Activated T-helper 1 cell treated with Interleukin-2 at 50 U/mL for 16 hours (primary cell): ENCODE measurements around the gene WBP1L.
"Not testable (repeated sequence)": the region's sequence is repeated elsewhere in the genome, so short reads cannot be mapped to it uniquely, and the experiment has no call there.

ENCODE experiments used
- DNase-seq: peaks from one replicate; pipeline ENCODE4 v3.0.0-alpha.2; 2020; ENCODE audit warnings: low read depth

WBP1L gene

DNA sequence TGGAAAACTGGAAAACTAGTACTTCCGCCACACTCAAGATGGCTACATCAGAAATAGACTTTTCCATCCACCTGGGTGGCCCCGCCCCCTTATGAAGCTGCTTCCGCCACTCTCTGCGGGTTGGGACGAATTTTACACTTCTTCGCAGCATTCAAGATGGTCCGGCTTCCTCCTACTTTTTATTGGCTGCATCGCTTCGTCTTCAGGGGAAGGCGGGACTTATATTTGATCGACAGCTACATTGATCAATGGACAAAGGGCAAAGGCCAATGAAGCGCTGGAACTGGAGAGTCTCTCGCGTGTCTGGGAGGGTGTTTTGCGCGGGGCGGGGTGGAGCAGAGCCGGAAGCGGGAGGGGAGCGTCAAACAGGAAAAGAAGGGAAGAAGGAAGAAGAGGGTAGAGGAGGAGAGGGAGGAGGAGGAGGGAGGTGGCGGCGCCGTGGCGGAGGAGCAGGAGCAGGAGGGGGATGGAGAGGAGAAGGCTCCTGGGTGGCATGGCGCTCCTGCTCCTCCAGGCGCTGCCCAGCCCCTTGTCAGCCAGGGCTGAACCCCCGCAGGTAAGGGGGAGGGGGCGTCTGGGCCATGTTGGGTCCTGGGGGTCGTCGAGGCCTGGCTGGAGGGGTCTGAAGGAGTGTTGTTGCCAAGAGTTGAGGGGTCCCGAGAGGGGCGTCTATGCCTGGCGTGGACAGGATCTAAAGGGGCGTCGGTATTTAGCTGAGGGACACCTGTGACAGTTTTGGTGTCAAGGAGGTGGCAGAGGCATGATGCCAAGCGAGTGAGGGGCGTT lies at the start of gene WBP1L:
Gene WBP1L, plus strand, starts transcription at position 361 of the 786 bp plus-strand sequence. Its CDS starts 106 bp downstream, at position 467.
- peak; percentile 89 for DNase-seq

DNA sequence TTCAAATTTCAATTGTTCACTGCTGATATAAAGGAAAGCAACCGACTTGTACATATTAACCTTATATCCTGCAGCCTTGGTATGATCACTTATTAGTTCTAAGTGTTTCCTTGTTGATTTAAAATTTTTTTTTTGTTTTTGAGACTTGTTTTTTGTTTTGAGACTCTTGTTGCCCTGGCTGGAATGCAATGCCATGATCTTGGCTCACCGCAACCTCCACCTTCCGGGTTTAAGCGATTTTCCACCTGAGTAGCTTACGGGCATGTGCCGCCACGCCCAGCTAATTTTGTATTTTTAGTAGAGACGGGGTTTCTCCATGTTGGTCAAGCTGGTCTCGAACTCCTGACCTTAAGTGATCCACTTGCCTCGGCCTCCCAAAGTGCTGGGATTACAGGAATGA lies 48.3 kb upstream of the WBP1L start:
- not testable (repeated sequence) for DNase-seq

DNA sequence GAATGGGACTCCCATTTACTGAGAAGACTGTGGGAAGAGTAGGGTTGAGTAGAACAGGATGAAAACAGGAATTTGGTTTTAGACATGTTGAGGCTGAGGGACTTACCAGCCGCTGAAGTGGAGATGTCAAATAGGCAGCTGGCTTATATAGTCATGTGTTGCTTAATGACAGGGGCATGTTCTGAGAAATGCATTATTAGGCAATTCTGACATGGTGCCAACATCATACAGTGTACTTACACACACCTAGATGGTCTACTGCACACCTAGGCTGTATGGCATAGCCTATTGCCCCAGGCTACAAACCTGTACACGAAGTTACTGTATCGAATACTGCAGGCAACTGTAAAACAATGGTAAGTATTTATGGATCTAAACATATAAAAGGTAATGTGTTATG lies 47.0 kb upstream of the WBP1L start:
- DNase-seq, result no peak

- no peak for DNase-seq
These were observed 44.9 kb upstream of the WBP1L start for GRCh38 chr10:102698894-102699293.

GRCh38 chr10:102701272-102701671 lies 42.5 kb upstream of the WBP1L start:
- DNase-seq, result no peak

- no peak for DNase-seq
These were observed 42.0 kb upstream of the WBP1L start for GRCh38 chr10:102701796-102702195.

- no peak for DNase-seq
These were observed 41.0 kb upstream of the WBP1L start for GRCh38 chr10:102702742-102703141.

DNA sequence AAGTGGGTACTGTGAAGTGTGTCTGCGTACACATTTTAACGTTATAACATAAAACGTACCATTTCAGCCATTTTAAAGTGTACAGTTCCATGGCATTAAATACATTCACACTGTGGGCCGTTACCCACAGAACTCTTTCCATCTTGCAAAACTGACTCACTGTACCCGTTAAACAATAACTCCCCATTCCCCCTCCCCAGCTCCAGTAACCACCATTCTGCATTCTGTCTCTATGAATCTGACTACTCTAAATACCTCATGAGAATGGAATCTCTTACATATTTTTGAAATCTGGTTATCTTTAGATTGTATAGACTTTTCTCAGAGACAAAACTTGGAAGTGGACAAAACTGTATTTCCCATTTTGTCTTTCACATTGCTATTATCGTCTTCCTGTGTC lies 38.8 kb upstream of the WBP1L start:
- no peak for DNase-seq

- DNase-seq, result no peak
These were observed 38.2 kb upstream of the WBP1L start for GRCh38 chr10:102705531-102705930.

- no peak for DNase-seq
These were observed 33.1 kb upstream of the WBP1L start for GRCh38 chr10:102710609-102711008.

DNA sequence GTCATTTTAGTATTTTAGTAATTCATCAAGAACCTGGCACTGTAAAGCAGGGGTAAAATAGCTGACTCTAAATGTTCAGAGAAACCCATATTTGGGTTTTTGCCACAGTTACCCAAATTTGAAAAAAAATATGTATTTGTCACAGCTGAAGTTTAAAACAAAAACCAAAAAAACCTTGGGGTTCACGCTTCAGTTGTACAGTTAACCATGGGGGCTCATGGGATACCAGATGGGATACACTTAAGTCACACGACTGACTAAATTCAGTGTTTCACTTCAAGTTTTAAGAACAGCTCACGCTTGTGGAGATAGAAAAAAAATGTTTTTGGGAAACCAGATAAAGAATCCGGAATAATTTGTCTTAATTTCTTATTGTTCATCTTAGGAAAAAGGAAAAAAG lies 31.7 kb upstream of the WBP1L start:
- DNase-seq, result no peak

DNA sequence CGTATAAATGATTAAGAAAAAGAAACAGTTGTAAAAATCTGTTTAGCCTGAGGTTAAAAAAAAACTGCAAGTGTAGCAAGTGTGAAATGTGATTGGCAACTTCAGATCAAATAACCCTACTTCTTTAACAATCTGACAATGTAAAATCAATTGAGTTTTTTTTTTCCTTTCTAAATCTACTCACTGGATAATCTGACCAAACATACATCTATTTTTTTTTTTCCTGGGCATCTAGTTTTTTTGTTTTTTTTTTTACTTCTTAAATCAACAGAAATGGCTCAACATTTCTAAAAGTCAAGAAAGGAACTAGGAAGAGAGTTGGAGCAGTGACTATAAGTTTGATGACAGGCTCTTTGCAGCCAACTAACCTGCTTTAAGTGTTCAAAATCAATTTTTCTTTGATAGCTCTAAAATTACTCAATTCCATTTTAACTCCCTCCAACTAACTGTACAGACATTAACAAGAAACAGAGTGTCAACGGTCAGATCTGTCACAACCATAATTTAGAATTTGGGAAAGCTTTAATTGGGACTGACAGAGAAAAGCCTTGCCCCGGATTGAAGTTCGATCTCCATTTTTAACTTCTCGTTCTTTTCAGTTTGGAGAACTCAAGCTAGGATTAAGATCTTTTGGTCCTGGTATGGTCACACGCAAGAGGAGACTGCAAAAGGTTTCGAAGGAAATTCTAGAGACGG lies 30.8 kb upstream of the WBP1L start:
- no peak for DNase-seq

DNA sequence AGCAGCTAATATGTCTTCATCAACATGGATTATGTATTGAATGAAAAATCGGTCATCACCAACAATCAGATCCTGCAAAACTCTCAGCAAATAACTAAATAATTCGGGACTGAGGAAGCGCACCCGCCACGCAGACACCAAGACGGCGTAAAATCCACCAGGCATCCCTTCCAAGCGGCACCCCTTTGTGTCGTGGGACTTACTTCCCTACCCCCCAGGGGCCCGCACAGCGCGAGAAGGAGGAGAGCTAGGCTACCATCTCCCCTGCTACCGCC lies 30.3 kb upstream of the WBP1L start:
- DNase-seq, result no peak

DNA sequence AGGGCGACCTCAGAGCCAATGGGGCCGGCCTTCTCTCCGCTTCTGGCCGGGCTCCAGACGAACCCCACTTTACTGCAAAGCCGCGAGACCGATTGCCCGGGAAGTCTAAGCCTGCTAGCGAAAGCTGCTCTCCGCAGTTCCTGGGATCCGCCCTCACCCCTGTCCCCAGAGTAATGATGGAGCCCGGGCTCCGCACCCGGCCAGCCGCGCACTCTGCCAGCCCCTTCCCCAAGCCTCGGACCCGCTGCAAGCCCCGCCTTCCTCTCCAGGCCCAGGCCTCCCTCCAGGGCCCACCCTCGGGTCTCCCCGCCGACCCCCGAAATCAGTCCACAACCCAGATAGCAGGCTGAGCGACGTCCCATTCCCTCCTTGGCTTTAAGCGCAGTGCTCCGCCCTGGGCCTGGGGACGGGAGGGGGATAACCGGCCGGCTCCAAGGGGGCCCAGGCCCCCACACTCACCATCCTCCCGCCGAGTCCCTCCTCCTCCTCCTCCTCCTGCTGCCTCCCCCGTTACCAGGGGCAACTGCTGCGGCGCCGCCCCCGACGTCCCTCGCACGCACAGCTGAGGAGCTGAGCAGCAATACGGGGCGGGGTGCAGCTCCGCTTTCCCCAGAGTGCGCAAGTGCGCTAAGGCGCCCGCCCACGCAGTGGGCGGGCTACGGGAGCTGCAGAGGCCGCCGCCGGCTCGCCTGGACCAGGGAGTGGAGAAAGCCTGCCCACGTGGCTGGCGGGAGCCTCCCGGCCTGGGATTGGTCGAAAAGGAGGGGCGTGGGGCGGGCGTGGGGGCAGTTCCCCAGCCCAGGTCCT lies 29.7 kb upstream of the WBP1L start, which contains the start of gene ARL3:
Gene ARL3, minus strand, starts transcription at position 584 of the 807 bp plus-strand sequence. Its CDS starts 122 bp downstream, at position 462.
- peak; percentile 93 for DNase-seq

DNA sequence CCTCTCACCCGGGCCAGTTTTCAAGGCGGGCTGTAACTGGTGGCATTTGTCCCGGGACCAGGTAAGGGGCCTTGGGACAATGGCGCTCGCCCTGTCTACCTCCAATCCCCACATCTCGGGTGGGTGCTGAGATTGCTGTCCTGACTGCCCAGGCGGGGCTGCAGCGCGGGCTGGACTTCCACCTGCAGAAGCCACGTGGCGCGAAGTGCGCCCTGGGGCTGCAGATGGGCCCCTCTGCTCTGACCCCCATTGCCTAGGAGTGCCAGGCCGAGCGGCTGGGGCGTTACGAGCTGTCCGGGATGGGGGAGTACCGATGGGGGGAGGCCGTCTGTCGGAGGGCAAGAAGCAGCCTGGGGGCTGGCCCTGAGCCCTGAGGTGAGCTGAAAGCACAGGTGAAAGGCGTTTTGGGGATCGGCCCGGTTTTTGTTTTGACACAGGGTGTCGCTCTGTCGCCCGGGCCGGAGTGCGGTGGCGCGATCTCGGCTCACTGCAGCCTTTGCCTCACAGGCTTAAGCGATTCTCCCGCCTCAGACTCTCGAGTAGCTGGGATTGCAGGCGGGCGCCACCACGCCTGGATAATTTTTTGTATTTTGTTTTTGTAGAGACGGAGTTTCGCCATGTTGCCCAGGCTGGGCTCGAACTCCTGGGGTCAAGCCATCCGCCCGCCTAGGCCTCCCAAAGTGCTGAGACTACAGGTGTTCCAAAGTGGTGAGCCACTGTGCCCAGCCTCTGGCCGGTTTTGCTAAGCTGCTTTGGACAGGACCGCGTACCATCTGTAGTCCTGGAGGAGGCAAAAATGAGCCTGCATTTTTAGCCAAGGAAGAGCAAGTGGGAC lies 28.9 kb upstream of the WBP1L start, which contains the start of gene SFXN2:
Gene SFXN2, plus strand, starts transcription at position 16 of the 835 bp plus-strand sequence. CDS start 12,001 bp downstream, outside the sequence.
- DNase-seq, result peak; percentile 29

GRCh38 chr10:102715880-102716279 lies 27.9 kb upstream of the WBP1L start:
- DNase-seq, result no peak

- not testable (repeated sequence) for DNase-seq
These were observed 26.7 kb upstream of the WBP1L start for GRCh38 chr10:102716900-102717565.

- no peak for DNase-seq
These were observed 25.5 kb upstream of the WBP1L start for GRCh38 chr10:102718220-102718619.

- no peak for DNase-seq
These were observed 23.4 kb upstream of the WBP1L start for GRCh38 chr10:102720337-102720736.

DNA sequence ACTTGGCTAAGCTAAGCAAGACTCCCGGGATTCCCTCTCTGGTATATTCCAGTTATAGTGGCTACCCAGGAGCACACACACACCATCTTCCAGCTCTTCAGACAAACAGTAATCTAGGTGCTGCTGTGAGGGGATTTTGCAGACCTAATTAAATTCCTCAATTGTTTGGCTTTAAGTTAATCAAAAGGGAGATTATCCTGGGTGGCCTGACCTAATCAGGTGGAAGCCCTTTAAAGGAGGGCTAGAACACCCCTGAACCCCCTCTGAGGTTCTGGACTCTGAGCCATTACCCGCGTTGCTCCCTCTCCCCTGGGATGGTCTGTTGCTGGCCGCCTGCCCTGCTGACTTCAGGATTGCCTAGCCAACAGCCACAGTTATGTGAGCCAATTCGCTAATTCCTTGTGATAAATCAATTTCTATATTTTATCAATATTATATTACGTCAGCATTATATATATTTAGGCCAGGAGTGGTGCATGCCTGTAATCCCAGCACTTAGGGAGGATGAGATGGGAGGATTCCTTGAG lies 22.9 kb upstream of the WBP1L start:
- no peak for DNase-seq

DNA sequence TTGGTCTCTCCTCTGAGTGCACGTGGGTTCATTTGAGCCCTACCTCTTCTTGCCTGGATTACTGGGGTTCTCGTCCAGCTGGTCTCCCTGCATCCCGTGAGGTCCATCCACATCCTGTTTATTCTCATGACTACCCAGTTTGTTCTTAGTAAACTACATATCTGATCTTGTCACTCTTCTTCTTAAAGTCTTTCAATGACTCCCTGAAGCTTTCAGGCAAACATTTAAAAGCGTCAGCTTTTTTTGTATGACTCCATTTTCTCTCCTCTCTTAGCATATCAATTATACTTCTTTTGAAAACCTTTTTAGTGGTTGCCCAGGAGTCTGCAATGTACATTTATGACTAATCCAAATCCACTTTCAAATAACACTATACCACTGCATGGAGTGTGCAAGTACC lies 21.8 kb upstream of the WBP1L start:
- no peak for DNase-seq
